ENCODE measurements around the gene COX7A1.
A peak's percentile ranks its signal among the peaks of the same experiment; 100 is the strongest.
"Not testable (repeated sequence)": the region's sequence is repeated elsewhere in the genome, so short reads cannot be mapped to it uniquely, and the experiment has no call there.

The COX7A1 gene

DNA sequence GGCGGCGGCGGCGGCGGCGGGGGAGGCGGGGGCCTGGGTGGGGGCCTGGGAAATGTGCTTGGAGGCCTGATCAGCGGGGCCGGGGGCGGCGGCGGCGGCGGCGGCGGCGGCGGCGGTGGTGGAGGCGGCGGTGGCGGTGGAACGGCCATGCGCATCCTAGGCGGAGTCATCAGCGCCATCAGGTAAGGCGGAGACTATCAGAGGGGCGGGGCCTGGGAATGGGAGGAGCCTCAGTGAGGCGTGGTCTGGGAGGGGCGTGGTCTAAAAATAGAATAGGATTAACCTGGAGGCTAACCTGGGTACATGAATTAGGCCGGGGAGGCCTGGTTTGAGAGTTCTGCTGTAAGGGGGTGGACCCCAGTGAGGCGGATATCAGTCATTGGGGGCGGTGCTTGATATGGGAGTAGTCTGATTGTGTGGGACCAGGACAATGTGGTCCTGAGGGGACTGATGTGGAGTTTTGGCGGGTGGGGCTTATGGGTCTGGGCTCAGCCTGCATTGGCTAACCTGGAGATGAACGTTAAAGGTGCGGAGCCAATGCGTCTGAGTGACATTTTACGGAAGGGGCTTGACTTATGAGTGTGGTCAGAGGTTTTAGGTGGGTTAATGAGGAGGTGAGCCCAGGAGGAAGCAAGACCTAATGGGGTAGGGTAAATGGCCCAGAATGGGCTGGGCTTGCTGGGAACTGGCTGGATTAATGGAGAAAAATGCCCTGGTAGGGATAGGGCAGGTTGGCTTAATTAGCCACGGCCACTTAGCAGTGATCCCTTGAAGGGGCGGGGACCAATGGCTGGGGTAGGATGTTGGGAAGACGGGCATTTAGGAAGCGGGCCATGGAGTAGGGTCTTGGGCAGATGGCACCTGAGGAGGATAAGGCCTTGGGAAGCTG, 11.0 kb downstream of the COX7A1 start:
- H3K27ac ChIP-seq (ENCODE audit: low read length): no peak overlapping the region
- H3K4me1 ChIP-seq (ENCODE audit: insufficient read depth, low read length): peaks cover 3% of the 10 kb centered on the region; the same call in 1 of the 2 replicates
- peak overlapping the region; percentile 53; the same call in 1 of the 2 replicates for H3K9ac ChIP-seq (ENCODE audit: low read depth, low read length)
- H3K27me3 ChIP-seq (ENCODE audit: insufficient read depth, low read length): no peaks in the 10 kb centered on the region
- no peaks in the 10 kb centered on the region for H3K9me3 ChIP-seq (ENCODE audit: insufficient read depth, low read depth, low read length)
- peak overlapping the region; percentile 100 for H3K4me3 ChIP-seq (ENCODE audit: low read length)
- H3K36me3 ChIP-seq (ENCODE audit: insufficient read depth, low read depth, low read length): peaks cover 35% of the 10 kb centered on the region

- no peaks in the 10 kb centered on the region for H3K27me3 ChIP-seq (ENCODE audit: insufficient read depth, low read length)
- no peaks in the 10 kb centered on the region for H3K9me3 ChIP-seq (ENCODE audit: insufficient read depth, low read depth, low read length)
- peak overlapping the region; percentile 68 for H3K27ac ChIP-seq (ENCODE audit: low read length)
These were observed 11.8 kb downstream of the COX7A1 start for GRCh38 chr19:36140304-36141038.

DNA sequence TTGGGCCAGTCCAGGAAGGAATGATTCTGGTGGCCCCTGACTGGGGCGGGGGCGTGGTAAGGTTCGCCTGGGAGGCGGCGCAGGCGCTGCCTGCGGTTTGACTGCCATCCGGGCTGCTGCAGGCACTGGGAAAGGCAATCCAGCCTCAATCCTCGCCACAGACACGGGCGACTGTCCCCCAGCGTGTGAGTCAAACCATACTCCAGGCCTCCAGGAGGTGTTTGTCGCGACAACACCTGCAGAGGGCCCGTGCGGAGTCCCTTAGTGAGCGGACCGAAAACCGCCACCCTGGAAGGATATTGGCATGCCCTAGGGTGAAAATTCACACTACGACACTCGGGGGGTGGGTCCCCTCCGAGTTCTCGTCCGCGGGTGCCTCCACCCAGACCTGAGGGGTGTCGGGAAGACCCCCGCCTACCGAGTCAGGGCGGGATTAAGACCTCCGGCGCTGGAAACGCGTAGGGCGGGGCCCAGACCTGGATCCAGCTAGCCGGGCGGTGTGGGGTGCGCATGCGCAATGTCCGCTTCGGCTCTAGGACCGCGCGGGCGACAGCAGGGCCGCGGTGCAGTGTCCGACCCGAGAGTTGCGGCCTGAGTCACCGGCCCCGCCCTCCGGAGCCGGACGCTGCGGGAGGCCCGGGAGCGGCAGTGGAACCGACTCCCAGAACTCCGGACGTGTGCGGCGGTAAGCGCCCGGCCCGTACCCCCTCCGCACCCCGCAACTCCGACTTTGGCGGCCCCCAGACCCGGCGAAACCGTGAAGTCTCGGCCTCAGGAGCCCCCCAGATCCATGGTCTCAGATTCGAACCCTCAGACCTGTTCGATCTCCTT, 12.6 kb downstream of the COX7A1 start, which contains the start of gene CAPNS1:
CAPNS1 (plus strand) TSS at position 594 of the 831 bp plus-strand sequence. CDS start 946 bp downstream, outside the sequence.
- Histone ChIP-seq H3K27ac (ENCODE audit: low read length) (peak within 1 kb of the TSS; percentile 68), H3K27me3 (ENCODE audit: insufficient read depth, low read length) (no peaks in the 10 kb centered on the region), H3K9ac (ENCODE audit: low read depth, low read length) (peak within 1 kb of the TSS; percentile 98), H3K4me3 (ENCODE audit: low read length) (peak within 1 kb of the TSS; percentile 100), H3K4me1 (ENCODE audit: insufficient read depth, low read length) (peaks cover 3% of the 10 kb centered on the region; the same call in 1 of the 2 replicates), H3K36me3 (ENCODE audit: insufficient read depth, low read depth, low read length) (peaks cover 19% of the 10 kb centered on the region), H3K9me3 (ENCODE audit: insufficient read depth, low read depth, low read length) (no peaks in the 10 kb centered on the region)

More at GRCh38 chr19:36140304-36141038, 11.8 kb downstream of the COX7A1 start:
- Histone ChIP-seq H3K4me1 (ENCODE audit: insufficient read depth, low read length) (peaks cover 3% of the 10 kb centered on the region; the same call in 1 of the 2 replicates), H3K9ac (ENCODE audit: low read depth, low read length) (peak overlapping the region; percentile 98), H3K36me3 (ENCODE audit: insufficient read depth, low read depth, low read length) (peaks cover 26% of the 10 kb centered on the region), H3K4me3 (ENCODE audit: low read length) (peak overlapping the region; percentile 100)

DNA sequence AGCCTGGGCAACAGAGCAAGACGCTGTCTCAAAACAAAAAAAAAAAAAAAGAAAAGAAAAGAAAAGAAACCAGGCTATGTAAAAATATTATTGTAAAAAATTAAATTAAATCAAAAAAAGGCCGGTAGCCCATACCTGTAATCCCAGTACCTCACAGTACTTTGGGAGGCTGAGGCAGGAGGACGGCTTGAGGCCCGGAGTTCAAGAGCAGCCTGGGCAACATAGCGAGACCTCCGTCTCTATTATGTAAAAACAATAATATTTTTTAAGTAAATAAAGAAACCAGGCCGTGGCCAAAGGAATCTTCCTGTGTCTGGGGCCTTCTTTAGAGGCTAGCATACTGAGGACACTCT, 13.2 kb downstream of the COX7A1 start:
- no peaks in the 10 kb centered on the region for H3K27me3 ChIP-seq (ENCODE audit: insufficient read depth, low read length)
- peak overlapping the region; percentile 80; the same call in 1 of the 2 replicates for H3K9ac ChIP-seq (ENCODE audit: low read depth, low read length)
- H3K36me3 ChIP-seq (ENCODE audit: insufficient read depth, low read depth, low read length): peaks cover 13% of the 10 kb centered on the region
- peak overlapping the region; percentile 50 for H3K27ac ChIP-seq (ENCODE audit: low read length)
- H3K4me1 ChIP-seq (ENCODE audit: insufficient read depth, low read length): peaks cover 3% of the 10 kb centered on the region; the same call in 1 of the 2 replicates
- peak overlapping the region; percentile 100; the same call in 1 of the 2 replicates for H3K4me3 ChIP-seq (ENCODE audit: low read length)
- no peaks in the 10 kb centered on the region for H3K9me3 ChIP-seq (ENCODE audit: insufficient read depth, low read depth, low read length)

DNA sequence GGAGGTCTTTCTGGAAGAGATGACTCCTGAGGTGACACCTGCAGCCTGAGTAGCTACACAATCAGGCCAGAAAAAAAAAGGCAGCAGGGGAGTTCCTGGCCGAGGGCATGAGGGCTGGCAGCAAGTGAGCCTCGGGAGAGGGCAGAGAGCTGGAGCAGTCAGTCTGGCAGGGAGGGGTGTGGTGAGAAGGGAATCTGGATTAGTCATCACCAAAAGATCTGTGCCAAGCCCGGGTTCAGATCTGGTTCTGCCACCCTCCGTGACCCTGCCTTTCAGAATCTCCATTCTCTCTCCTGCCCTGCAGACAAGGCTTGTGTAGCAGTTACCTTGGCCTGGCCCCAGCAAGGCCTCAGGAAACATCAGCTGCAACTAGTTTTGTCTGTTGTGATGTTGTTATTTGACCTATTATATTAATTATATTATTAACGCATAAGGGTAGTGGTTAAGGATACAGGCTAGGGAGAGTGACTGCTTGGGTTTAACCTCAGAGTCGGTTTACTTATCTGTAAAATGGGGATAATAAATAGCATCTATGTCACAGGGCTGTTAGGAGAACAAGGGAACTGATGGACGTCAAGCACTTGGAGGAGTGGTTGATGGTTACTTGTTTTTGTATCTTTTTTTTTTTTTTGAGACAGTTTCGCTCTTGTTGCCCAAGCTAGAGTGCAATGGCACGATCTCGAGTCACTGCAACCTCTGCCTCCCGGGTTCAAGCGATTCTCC, 15.1 kb downstream of the COX7A1 start:
- Histone ChIP-seq H3K4me1 (ENCODE audit: insufficient read depth, low read length) (peaks cover 3% of the 10 kb centered on the region; the same call in 1 of the 2 replicates), H3K27me3 (ENCODE audit: insufficient read depth, low read length) (no peaks in the 10 kb centered on the region), H3K9ac (ENCODE audit: low read depth, low read length) (no peak overlapping the region), H3K9me3 (ENCODE audit: insufficient read depth, low read depth, low read length) (no peaks in the 10 kb centered on the region), H3K36me3 (ENCODE audit: insufficient read depth, low read depth, low read length) (0 out of 2 replicates have a peak, but pooled peaks cover under 1% of the 10 kb centered on the region), H3K4me3 (ENCODE audit: low read length) (no peak overlapping the region), H3K27ac (ENCODE audit: low read length) (no peak overlapping the region)

GRCh38 chr19:36134867-36135266, 17.4 kb downstream of the COX7A1 start:
- not testable (repeated sequence) for H3K27me3 ChIP-seq (ENCODE audit: insufficient read depth, low read length); H3K9ac ChIP-seq (ENCODE audit: low read depth, low read length); H3K9me3 ChIP-seq (ENCODE audit: insufficient read depth, low read depth, low read length); H3K4me1 ChIP-seq (ENCODE audit: insufficient read depth, low read length); H3K4me3 ChIP-seq (ENCODE audit: low read length); H3K27ac ChIP-seq (ENCODE audit: low read length); H3K36me3 ChIP-seq (ENCODE audit: insufficient read depth, low read depth, low read length)

DNA sequence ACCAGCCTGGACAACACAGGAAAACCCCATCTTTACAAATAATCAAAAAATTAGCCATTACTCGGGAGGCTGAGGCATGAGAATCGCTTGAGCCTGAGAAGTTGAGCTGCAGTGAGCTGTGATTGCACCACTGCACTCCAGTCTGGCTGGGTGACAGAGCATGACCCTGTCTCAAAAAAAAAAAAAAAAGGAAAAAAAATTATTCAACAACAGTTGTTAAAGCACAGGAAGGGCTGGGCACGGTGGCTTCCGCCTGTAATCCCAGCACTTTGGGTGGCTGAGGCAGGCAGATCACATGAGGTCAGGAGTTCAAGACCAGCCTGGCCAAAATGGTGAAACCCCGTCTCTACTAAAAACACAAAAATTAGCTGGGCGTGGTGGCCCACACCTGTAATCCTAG, 21.0 kb downstream of the COX7A1 start:
- not testable (repeated sequence) for H3K4me3 ChIP-seq (ENCODE audit: low read length); H3K9ac ChIP-seq (ENCODE audit: low read depth, low read length); H3K27me3 ChIP-seq (ENCODE audit: insufficient read depth, low read length); H3K36me3 ChIP-seq (ENCODE audit: insufficient read depth, low read depth, low read length); H3K9me3 ChIP-seq (ENCODE audit: insufficient read depth, low read depth, low read length); H3K27ac ChIP-seq (ENCODE audit: low read length); H3K4me1 ChIP-seq (ENCODE audit: insufficient read depth, low read length)

DNA sequence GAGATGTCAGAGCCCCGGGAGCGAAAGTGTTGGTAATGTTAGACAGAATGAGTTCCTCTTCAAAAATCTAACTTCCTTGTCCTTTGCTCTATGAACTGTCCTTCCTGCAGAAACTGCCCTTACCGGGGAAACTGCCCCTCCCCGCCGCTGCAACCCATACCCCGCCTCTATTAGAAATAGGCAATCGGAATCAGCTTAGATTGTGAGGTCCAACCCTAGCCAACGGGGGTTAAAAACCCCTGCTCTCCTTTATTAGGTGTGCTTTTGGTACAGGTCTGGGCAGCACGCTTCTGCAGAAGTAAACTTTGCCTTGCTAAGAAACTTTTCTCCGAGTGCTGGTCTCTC, 23.9 kb downstream of the COX7A1 start:
- peak overlapping the region; percentile 80 for H3K4me3 ChIP-seq (ENCODE audit: low read length)
- H3K27ac ChIP-seq (ENCODE audit: low read length): no peak overlapping the region
- H3K36me3 ChIP-seq (ENCODE audit: insufficient read depth, low read depth, low read length): peaks cover 24% of the 10 kb centered on the region
- peak overlapping the region; percentile 86 for H3K9ac ChIP-seq (ENCODE audit: low read depth, low read length)
- H3K9me3 ChIP-seq (ENCODE audit: insufficient read depth, low read depth, low read length): no peaks in the 10 kb centered on the region
- no peaks in the 10 kb centered on the region; the same call in 1 of the 2 replicates for H3K4me1 ChIP-seq (ENCODE audit: insufficient read depth, low read length)
- H3K27me3 ChIP-seq (ENCODE audit: insufficient read depth, low read length): no peaks in the 10 kb centered on the region

DNA sequence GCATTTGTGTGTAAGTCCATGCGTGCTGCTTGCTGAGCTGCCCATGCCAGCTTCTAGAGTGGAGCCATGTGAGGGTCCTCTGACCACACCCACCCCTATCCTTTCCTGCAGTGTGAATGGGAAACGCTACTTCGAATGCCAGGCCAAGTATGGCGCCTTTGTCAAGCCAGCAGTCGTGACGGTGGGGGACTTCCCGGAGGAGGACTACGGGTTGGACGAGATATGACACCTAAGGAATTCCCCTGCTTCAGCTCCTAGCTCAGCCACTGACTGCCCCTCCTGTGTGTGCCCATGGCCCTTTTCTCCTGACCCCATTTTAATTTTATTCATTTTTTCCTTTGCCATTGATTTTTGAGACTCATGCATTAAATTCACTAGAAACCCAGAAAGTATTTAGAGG, 26.7 kb downstream of the COX7A1 start:
- Histone ChIP-seq H3K9ac (ENCODE audit: low read depth, low read length) (no peak overlapping the region), H3K9me3 (ENCODE audit: insufficient read depth, low read depth, low read length) (no peaks in the 10 kb centered on the region), H3K27me3 (ENCODE audit: insufficient read depth, low read length) (no peaks in the 10 kb centered on the region), H3K4me1 (ENCODE audit: insufficient read depth, low read length) (no peaks in the 10 kb centered on the region), H3K27ac (ENCODE audit: low read length) (no peak overlapping the region), H3K4me3 (ENCODE audit: low read length) (no peak overlapping the region), H3K36me3 (ENCODE audit: insufficient read depth, low read depth, low read length) (peaks cover 34% of the 10 kb centered on the region)

- no peaks in the 10 kb centered on the region for H3K27me3 ChIP-seq (ENCODE audit: insufficient read depth, low read length)
- H3K4me3 ChIP-seq (ENCODE audit: low read length): no peak overlapping the region
- H3K9ac ChIP-seq (ENCODE audit: low read depth, low read length): no peak overlapping the region
- peaks cover 66% of the 10 kb centered on the region for H3K36me3 ChIP-seq (ENCODE audit: insufficient read depth, low read depth, low read length)
- H3K9me3 ChIP-seq (ENCODE audit: insufficient read depth, low read depth, low read length): no peaks in the 10 kb centered on the region
- no peak overlapping the region for H3K27ac ChIP-seq (ENCODE audit: low read length)
- H3K4me1 ChIP-seq (ENCODE audit: insufficient read depth, low read length): peaks cover 4% of the 10 kb centered on the region; the same call in 1 of the 2 replicates
These were observed 30.6 kb downstream of the COX7A1 start for GRCh38 chr19:36121486-36122124.
